22Rv1 (cell line): ENCODE measurements around the gene TMEM151A.

Source experiments
- CTCF ChIP-seq: fragments of 450-650 bp; IDR thresholded peaks from 2 replicates; pipeline ENCODE4 v1.5.1; 2017; ENCODE audit warnings: mild to moderate bottlenecking
- ZFX ChIP-seq: fragments of 450-650 bp; IDR thresholded peaks from 2 replicates; pipeline ENCODE4 v1.6.1; 2017; ENCODE audit warnings: antibody characterized with exemption, borderline replicate concordance

- TF ChIP-seq CTCF (no peak), ZFX (no peak)
These were observed 5.0 kb upstream of the TMEM151A start for GRCh38 chr11:66286699-66287098.
